ENCODE data around the gene CTIF.

DNA sequence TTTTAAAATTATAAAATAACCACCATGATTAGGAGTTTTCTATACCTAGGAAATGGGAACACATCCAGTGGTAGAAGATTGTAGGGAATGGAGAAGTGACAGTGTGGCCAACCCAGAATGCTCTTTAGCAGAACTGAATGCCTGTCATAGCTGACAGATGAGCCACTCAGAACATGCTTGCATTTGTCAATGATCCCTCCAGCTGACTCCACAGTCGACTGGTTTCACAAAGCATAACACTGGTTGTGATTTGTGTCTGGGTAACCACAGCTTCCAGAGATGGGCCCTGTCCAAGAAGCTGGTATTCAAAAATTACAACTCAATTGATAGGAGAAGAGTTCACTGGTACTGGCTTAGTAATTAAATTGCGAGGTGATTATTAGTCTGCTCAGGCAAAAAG lies 9.0 kb upstream of the CTIF start:
- TF ChIP-seq POLR2AphosphoS5 (IDR thresholded peaks at IDR 0.05), result no peak
- TF ChIP-seq CTCF (IDR thresholded peaks at IDR 0.05), result no peak
- TF ChIP-seq EP300 (IDR thresholded peaks at IDR 0.05), result no peak
